Skeletal muscle cell (primary cell): ENCODE measurements around the gene ATXN2.

ENCODE experiments used
- DNase-seq: peaks from one replicate; pipeline ENCODE4 v3.0.0-alpha.2; 2010; ENCODE audit warnings: low read depth
- H3K4me3 ChIP-seq: 2 replicates; pipeline ENCODE4 v1.5.1; 2011; ENCODE audit warnings: low read depth, mild to moderate bottlenecking, control low read depth, low read length, moderate library complexity

The ATXN2 gene

DNA sequence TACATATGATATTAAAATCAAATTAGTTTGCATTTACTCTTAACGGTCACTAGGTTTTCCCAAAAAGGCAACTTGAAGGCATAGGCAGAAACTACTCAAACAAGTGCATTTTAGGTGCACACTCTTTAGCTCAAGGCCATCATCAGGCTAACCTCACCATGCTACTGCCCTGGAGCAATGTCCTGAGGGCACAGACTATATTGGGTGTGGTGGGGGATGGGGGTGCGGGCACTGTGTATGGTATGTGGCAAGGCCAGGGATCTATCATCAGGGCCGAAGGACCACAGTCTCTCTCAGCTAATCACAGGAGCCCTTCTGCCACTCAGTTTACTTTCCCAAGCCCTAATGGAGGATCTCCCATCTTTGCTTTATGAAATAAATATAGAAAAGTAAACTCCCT, 141.5 kb downstream of the ATXN2 start:
- no peak for DNase-seq
- no peak overlapping the region for H3K4me3 ChIP-seq

DNA sequence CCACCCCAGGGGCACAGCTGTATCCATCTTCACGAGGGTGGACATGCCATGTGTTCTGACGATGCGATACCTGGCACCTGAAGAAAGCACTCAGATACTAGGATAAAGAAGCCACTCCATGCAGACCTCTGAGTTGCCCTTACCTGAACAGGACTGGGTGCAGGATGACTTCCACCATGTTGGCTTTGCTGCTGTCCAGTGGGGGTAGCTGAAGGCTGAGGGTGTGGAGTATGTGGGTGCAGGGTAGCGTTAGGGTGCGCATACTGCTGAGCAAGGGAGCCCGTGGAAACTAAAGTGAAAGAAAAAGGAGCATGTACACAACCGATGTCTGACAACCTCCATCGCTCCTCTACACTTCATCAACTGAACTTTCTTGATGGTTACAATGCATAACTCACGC, 142.0 kb downstream of the ATXN2 start:
- no peak overlapping the region for H3K4me3 ChIP-seq
- DNase-seq, result no peak

DNA sequence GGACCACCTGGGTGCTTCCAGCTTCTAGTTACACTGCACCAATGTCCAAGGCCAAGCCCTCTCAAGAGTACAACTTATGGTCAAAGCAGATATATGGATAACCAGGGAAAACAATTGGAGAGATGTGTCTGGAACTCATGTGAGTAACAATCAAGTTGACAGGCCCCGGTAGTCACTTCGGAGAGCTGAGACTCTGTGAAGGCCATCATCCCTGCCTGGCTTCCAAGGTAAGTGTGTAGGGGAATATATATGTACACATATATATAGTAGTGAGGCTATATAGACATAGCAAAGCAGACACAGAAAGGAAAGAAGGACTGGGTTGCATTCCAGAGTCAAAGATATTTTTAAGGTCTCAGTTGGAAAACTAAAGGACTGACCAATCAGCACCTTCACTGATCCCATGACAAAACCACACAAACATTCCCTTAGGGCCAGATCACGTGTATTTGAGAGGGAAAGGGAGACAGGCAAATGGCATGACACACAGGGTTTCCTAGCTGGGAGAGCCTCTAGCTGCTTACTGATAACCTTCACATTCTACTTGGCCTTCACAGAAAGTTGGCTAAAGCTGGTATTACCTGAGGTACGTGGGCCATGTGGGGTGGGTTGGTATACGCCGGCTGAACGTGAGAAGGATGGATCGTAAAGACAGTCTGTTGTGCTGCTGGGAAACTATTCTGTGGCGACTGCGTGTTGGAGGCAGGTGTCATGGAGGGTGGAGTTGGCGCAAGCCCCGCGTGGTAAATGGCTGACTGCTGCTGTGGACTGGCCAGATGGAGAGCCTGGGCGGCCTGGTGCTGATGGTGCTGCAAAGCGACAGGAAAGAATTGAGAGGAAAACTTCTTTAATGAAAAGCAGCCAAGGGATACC, 143.4 kb downstream of the ATXN2 start:
- DNase-seq, result no peak
- H3K4me3 ChIP-seq, result no peak overlapping the region

GRCh38 chr12:111454716-111455447, 144.2 kb downstream of the ATXN2 start:
- no peak overlapping the region for H3K4me3 ChIP-seq
- no peak for DNase-seq

GRCh38 chr12:111454311-111454710, 144.8 kb downstream of the ATXN2 start:
- no peak overlapping the region for H3K4me3 ChIP-seq
- DNase-seq, result no peak

GRCh38 chr12:111453071-111453989, 145.8 kb downstream of the ATXN2 start:
- no peak for DNase-seq

DNA sequence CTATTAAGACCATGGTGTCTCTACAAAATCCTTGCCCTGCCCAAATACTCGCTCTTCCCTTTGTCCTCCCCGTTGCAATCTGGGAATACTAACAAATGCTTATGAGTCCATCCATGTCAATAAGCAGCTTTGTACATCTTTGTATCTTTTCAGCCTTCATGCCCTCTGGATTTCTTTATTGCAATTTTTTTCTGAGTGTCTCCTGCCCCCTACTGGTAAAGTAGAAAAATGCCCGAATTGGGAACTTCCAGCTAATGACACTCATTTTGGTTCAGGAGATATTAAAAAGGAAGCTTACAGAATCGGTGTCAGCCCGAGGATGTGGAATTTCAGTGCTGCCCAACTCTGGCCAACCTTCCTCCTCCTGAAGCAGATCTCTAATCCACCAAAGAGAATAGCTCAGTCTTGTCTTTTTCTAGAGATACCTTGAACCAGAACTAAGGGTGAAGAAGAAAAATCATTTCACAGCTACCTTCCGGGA, 147.4 kb downstream of the ATXN2 start:
- no peak overlapping the region for H3K4me3 ChIP-seq
- no peak for DNase-seq

More at GRCh38 chr12:111453071-111453989, 145.8 kb downstream of the ATXN2 start:
- no peak overlapping the region for H3K4me3 ChIP-seq

- DNase-seq, result no peak
- H3K4me3 ChIP-seq, result no peak overlapping the region
These were observed 147.9 kb downstream of the ATXN2 start for GRCh38 chr12:111451232-111451631.

DNA sequence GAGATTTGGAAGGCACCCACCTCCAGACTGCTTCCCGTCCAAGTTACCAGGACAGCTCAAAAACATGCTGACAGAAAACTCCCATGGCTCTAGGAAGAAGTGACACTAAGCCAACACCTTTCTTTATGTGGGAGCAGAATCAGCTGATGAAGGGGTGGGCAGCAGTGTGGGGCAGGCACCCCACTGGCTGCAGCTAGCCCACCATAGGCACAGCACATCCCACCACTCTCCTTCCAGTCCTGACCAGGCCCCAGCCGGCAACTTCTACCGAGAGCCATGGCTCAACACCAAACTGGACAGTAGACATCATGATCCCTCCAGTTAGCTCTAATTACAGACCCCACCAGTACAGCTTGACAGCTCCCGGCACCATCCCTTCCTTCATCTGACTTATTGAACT, 148.4 kb downstream of the ATXN2 start:
- H3K4me3 ChIP-seq, result no peak overlapping the region
- no peak for DNase-seq

GRCh38 chr12:111448846-111449790, 150.0 kb downstream of the ATXN2 start:
- no peak for DNase-seq
- no peak overlapping the region for H3K4me3 ChIP-seq

DNA sequence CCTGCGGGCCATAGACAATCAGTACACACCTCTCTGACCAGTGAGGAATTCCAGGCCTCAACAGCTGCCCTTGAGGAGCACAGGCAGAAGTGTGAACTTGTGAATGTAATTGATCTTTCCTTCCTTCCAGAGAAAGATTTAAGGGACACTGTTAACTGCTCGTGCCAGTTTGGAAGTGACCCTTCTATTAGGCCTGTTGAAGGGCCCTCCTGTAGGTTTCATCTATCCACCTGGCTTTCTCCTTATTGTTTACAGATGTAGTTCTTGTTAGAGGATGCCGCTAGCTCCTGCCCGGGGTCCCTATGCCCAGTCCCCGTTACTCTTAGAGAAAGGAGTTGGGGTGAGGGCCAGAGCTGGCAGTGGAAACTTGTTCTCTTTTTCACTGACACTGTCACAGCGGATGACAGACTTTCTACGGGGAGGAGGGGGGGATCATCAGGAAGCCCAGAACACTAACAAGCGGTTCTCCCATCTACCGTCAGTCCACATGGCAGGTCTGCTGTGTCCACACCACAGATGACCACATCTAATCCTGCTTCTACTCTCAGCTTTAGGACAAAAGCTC, 150.8 kb downstream of the ATXN2 start:
- DNase-seq, result no peak
- H3K4me3 ChIP-seq, result no peak overlapping the region

DNA sequence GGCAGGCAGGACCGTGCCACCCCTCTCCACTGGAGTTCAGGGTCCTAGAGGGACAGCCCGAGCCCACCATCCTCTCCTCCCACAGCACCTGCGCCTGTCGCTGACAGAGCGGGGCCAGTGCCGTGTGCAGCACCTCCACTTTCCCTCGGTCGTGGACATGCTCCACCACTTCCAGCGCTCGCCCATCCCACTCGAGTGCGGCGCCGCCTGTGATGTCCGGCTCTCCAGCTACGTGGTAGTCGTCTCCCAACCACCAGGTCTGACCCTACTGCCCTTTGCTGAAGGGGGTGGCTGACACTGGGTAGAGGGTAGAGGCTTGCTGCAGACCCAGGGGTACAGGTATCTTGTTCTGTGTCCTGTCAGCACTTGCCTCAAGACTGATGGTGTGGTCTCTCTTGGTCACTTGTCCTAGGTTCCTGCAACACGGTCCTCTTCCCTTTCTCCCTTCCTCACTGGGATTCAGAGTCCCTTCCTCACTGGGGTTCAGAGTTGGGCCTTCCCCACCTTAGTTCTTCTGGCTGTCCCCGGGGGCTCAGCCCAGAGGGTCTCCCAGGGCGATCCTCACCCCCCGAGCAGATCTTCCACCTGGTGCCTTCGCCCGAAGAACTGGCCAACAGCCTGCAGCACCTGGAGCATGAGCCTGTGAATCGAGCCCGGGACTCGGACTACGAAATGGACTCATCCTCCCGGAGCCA, 151.4 kb downstream of the ATXN2 start:
- no peak for DNase-seq
- no peak overlapping the region for H3K4me3 ChIP-seq

DNA sequence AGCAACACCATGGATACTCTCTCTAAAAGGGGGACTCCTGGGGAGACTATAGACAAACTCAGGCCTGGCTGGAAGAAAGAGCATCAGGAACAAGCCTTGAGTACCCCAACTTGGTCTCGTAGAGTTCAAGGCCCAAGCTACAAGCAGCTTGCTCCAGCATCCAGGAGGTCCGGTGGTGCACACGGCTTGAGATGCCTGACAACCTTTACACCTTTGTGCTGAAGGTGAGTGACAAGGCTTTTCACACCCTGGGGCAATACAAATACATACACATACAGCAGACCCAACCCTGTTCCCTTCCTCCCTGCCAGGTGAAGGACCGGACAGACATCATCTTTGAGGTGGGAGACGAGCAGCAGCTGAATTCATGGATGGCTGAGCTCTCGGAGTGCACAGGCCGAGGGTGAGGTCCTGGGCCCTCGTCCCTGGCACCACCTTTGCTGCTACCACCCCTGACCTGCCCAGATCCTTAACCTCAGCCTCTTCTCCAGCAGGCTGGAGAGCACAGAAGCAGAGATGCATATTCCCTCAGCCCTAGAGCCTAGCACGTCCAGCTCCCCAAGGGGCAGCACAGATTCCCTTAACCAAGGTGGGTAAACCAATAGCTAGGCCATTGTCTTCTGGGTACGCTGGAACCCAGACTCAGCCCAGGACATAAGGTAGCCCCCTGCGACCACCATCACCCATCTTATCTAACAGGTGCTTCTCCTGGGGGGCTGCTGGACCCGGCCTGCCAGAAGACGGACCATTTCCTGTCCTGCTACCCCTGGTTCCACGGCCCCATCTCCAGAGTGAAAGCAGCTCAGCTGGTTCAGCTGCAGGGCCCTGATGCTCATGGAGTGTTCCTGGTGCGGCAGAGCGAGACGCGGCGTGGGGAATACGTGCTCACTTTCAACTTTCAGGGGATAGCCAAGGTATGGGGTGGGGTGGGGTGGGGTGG, 152.2 kb downstream of the ATXN2 start:
- no peak for DNase-seq
- no peak overlapping the region for H3K4me3 ChIP-seq

- DNase-seq, result no peak
These were observed 153.2 kb downstream of the ATXN2 start for GRCh38 chr12:111445726-111446581.

DNA sequence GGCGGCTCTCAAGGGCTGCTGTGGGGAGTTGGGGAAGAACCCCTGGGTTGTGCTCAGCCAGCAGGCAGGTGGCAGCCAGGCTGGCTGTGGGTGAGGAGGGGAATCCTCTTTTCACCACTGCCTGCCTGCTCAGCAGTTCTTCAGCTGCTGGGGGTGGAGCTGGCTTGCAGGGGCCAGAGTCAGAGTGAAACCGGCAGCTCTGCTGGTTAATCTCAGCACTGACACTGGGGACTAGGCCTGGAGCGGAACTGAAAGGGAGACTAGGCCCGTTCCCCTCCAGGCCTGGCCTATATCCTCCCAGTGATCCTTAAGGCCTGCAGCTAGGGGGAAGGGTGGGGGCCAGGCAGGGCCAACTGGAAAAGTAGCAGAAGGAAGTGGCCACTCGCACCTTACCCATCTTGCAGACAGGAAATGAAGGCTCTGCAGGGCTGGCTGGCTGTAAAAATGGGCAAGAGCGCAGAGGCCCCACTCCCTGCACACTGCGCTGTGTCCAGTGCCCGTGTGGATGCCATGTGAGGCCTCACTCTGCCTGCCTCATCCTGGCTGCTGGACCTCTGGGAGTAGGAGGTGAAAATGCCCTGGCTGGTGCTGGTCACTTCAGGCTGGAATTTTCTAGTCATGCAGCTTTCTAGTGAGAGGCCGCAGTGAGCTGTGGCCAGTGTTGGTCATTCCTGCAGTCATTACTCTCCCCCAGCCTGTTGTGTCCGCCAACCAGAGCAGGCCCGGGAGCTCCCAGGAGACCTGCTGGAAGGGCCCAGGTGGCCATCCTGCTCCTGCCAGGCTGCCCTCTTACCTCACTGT, 154.0 kb downstream of the ATXN2 start:
- no peak for DNase-seq
- H3K4me3 ChIP-seq, result no peak overlapping the region

More at GRCh38 chr12:111445726-111446581, 153.2 kb downstream of the ATXN2 start:
- no peak overlapping the region for H3K4me3 ChIP-seq
